Neuronal stem cell (in vitro differentiated cells): ENCODE results near the gene CUEDC2.
A peak's percentile ranks its signal among the peaks of the same experiment; 100 is the strongest.

Source experiments
- DNase-seq: peaks from one replicate; pipeline ENCODE4 v3.0.0-alpha.2; 2013; ENCODE audit warnings: low spot score
- H2AFZ ChIP-seq: one replicate; pipeline ENCODE4 v1.6.1; 2013; ENCODE audit warnings: mild to moderate bottlenecking, low read length, inconsistent platforms
- H2AK5ac ChIP-seq: 2 replicates; pipeline ENCODE4 v1.6.1; 2013; ENCODE audit warnings: low read depth, mild to moderate bottlenecking, inconsistent platforms, low read length, moderate library complexity, mixed read lengths
- H2BK120ac ChIP-seq: 2 replicates; pipeline ENCODE4 v1.6.1; 2013; ENCODE audit warnings: low read depth, mild to moderate bottlenecking, inconsistent platforms, low read length, moderate library complexity, mixed read lengths
- H2BK12ac ChIP-seq: one replicate; pipeline ENCODE4 v1.6.1; 2013; ENCODE audit warnings: low read length, inconsistent platforms
- H2BK15ac ChIP-seq: 2 replicates; pipeline ENCODE4 v1.6.1; 2013; ENCODE audit warnings: mild to moderate bottlenecking, low read length, inconsistent platforms, mixed read lengths
- H2BK5ac ChIP-seq: one replicate; pipeline ENCODE4 v1.6.1; 2013; ENCODE audit warnings: inconsistent platforms, mild to moderate bottlenecking, low read length, moderate library complexity
- H3K14ac ChIP-seq: one replicate; pipeline ENCODE4 v1.6.1; 2013; ENCODE audit warnings: low read length, inconsistent platforms
- H3K18ac ChIP-seq: 2 replicates; pipeline ENCODE4 v1.6.1; 2013; ENCODE audit warnings: low read length, inconsistent platforms
- H3K23ac ChIP-seq: 2 replicates; pipeline ENCODE4 v1.6.1; 2013; ENCODE audit warnings: low read depth, mild to moderate bottlenecking, mixed read lengths, low read length, inconsistent platforms; ENCODE audit not compliant: poor library complexity
- H3K27ac ChIP-seq: replicated peaks from 3 replicates; pipeline ENCODE4 v1.5.1; 2013; ENCODE audit warnings: low read length, inconsistent platforms
- H3K27me3 ChIP-seq, 3 experiments: 2 replicates each; pipeline ENCODE4 v1.6.1; 2013; ENCODE audit warnings: low read length in 3 of 3, mild to moderate bottlenecking in 2 of 3, inconsistent platforms in 1 of 3, low read depth in 1 of 3, mixed read lengths in 1 of 3, moderate library complexity in 1 of 3; ENCODE audit not compliant: control insufficient read depth in 3 of 3, insufficient read depth in 3 of 3
- H3K36me3 ChIP-seq, 2 donors: replicated peaks in 1 of 2; 2 replicates each; pipeline ENCODE4 v1.6.1; 2013; ENCODE audit warnings: low read length in 2 of 2; ENCODE audit not compliant: control insufficient read depth in 2 of 2, insufficient read depth in 2 of 2
- H3K4ac ChIP-seq: 2 replicates; pipeline ENCODE4 v1.6.1; 2013; ENCODE audit warnings: inconsistent platforms, mild to moderate bottlenecking, low read length, moderate library complexity
- H3K4me1 ChIP-seq, 2 donors: 1 replicate in 1 of 2; 2 replicates in 1 of 2; pipeline ENCODE4 v1.6.1; 2013; ENCODE audit warnings: low read length in 2 of 2, low read depth in 1 of 2; ENCODE audit not compliant: control insufficient read depth in 2 of 2, insufficient read depth in 1 of 2
- H3K4me2 ChIP-seq: one replicate; pipeline ENCODE4 v1.6.1; 2013; ENCODE audit warnings: mild to moderate bottlenecking, low read length, inconsistent platforms; ENCODE audit not compliant: insufficient read depth, poor library complexity, severe bottlenecking
- H3K4me3 ChIP-seq, 2 donors: 2 replicates each; pipeline ENCODE4 v1.5.1; 2013; ENCODE audit warnings: low read length in 2 of 2, mild to moderate bottlenecking in 2 of 2, inconsistent platforms in 1 of 2, moderate library complexity in 1 of 2
- H3K79me1 ChIP-seq: one replicate; pipeline ENCODE4 v1.6.1; 2013; ENCODE audit warnings: low read depth, mild to moderate bottlenecking, inconsistent platforms, low read length, moderate library complexity
- H3K9ac ChIP-seq: one replicate; pipeline ENCODE4 v1.6.1; 2013; ENCODE audit warnings: mild to moderate bottlenecking, low read depth, low read length, inconsistent platforms; ENCODE audit not compliant: poor library complexity
- H3K9me3 ChIP-seq, 2 donors: replicated peaks in 1 of 2; 2 replicates each; pipeline versions ENCODE3 to v1.6.1; 2013; ENCODE audit warnings: low read length in 2 of 2, mild to moderate bottlenecking in 2 of 2, inconsistent platforms in 1 of 2, low read depth in 1 of 2, mixed read lengths in 1 of 2, moderate library complexity in 1 of 2; ENCODE audit not compliant: control insufficient read depth in 2 of 2, insufficient read depth in 1 of 2
- H4K8ac ChIP-seq: one replicate; pipeline ENCODE4 v1.6.1; 2013; ENCODE audit warnings: low read depth, mild to moderate bottlenecking, inconsistent platforms, low read length, moderate library complexity
- H4K91ac ChIP-seq: one replicate; pipeline ENCODE4 v1.6.1; 2013; ENCODE audit warnings: low read length, low read depth, mild to moderate bottlenecking, inconsistent platforms; ENCODE audit not compliant: poor library complexity
- WGBS, 2 donors: extraction: QIAGEN DNeasy Blood & Tissue Kit; methylation state at CpG; one replicate each; pipeline ENCODE4 v1.1.7; 2013; ENCODE audit warnings: missing lambda C conversion rate in 2 of 2, mixed read lengths in 1 of 2; ENCODE audit not compliant: insufficient read length in 2 of 2, insufficient replicate concordance in 1 of 2; ENCODE audit errors: extremely low coverage in 2 of 2; 5-methylcytosine and 5-hydroxymethylcytosine counted together

CUEDC2 gene

GRCh38 chr10:102406815-102407214 is 25.6 kb downstream of the CUEDC2 start:
- Histone ChIP-seq H3K4me1 (peaks cover 23 to 34% of the 10 kb centered on the region in 2 donors), H2BK5ac (no peak overlapping the region), H3K9me3 (peaks cover 0 to 9% of the 10 kb centered on the region in 2 donors), H2AK5ac (no peak overlapping the region), H2BK15ac (no peak overlapping the region), H3K4ac (no peak overlapping the region), H2BK12ac (no peak overlapping the region), H3K18ac (no peak overlapping the region), H3K9ac (no peak overlapping the region), H4K91ac (no peak overlapping the region), H2AFZ (no peak overlapping the region), H3K23ac (no peak overlapping the region), H2BK120ac (no peak overlapping the region), H4K8ac (no peak overlapping the region), H3K4me3 (no peak overlapping the region), H3K36me3 (peaks cover 0 to 30% of the 10 kb centered on the region in 2 donors), H3K79me1 (no peaks in the 10 kb centered on the region), H3K4me2 (no peak overlapping the region), H3K14ac (no peak overlapping the region), H3K27me3 (peaks cover 0 to 49% (median 22%) of the 10 kb centered on the region in 3 experiments), H3K27ac (no peak overlapping the region)
- DNase-seq = no peak
- WGBS, 2 donors = no CpG with 5 or more reads among the region's 2 CpGs

GRCh38 chr10:102405632-102406031 is 26.7 kb downstream of the CUEDC2 start:
- Histone ChIP-seq H3K36me3 (peaks cover 0 to 36% of the 10 kb centered on the region in 2 donors), H3K23ac (peak overlapping the region; percentile 73)

DNA sequence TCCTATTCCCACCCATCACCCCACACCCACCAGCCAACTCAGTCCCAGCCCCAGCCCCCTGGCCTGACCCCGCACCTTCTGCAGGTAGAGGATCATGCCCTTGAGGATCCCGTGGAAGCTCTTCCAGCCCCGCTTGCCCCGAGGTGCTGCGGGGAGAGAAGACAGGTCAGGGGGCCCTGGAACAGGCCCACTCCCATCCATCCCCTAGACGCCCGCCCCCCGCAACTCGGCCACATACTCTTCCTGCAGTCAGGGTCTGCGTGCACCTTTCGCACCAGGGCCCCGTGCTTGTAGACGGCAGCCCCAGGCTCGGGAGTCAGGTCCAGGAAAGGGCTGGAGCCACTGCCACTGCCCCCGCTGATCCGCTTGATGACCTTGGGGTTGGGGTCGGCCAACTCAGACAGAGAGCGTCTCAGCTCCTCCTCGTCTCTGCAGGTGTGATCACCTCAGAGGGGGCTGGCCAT is 27.2 kb downstream of the CUEDC2 start:
- H3K9me3 ChIP-seq = peaks cover 0 to 5% of the 10 kb centered on the region in 2 donors
- peak overlapping the region; percentile 89 for H3K14ac ChIP-seq
- no peak overlapping the region for H2BK12ac ChIP-seq
- no peak overlapping the region for H3K4me2 ChIP-seq
- no peak overlapping the region for H3K27ac ChIP-seq
- H2AK5ac ChIP-seq = peak overlapping the region; percentile 94
- H2BK15ac ChIP-seq = no peak overlapping the region
- H3K18ac ChIP-seq = no peak overlapping the region
- H2BK120ac ChIP-seq = no peak overlapping the region
- no CpG with 5 or more reads among the region's 19 CpGs for WGBS, 2 donors
- H3K79me1 ChIP-seq = no peaks in the 10 kb centered on the region
- no peak for DNase-seq
- peaks cover 12 to 17% of the 10 kb centered on the region in 2 donors for H3K4me1 ChIP-seq
- H4K8ac ChIP-seq = no peak overlapping the region
- no peak overlapping the region for H3K4me3 ChIP-seq
- no peak overlapping the region for H2BK5ac ChIP-seq
- H3K36me3 ChIP-seq = peaks cover 0 to 40% of the 10 kb centered on the region in 2 donors
- H3K9ac ChIP-seq = no peak overlapping the region
- no peak overlapping the region for H4K91ac ChIP-seq
- peak overlapping the region; percentile 73 for H3K23ac ChIP-seq
- H3K27me3 ChIP-seq = peaks cover 0 to 34% (median 20%) of the 10 kb centered on the region in 3 experiments
- H3K4ac ChIP-seq = peak overlapping the region; percentile 53
- H2AFZ ChIP-seq = no peak overlapping the region

More at GRCh38 chr10:102405632-102406031, 26.7 kb downstream of the CUEDC2 start:
- no peaks in the 10 kb centered on the region for H3K79me1 ChIP-seq
- H2BK5ac ChIP-seq = no peak overlapping the region
- no peak for DNase-seq
- H3K4me2 ChIP-seq = no peak overlapping the region
- H2BK15ac ChIP-seq = no peak overlapping the region
- H4K91ac ChIP-seq = no peak overlapping the region
- H2BK120ac ChIP-seq = no peak overlapping the region
- H2AK5ac ChIP-seq = peak overlapping the region; percentile 94
- peaks cover 0 to 5% of the 10 kb centered on the region in 2 donors for H3K9me3 ChIP-seq
- H3K27ac ChIP-seq = no peak overlapping the region
- peaks cover 13 to 22% of the 10 kb centered on the region in 2 donors for H3K4me1 ChIP-seq
- no peak overlapping the region for H3K4me3 ChIP-seq
- no CpG with 5 or more reads among the region's 6 CpGs for WGBS, 2 donors
- H3K9ac ChIP-seq = peak overlapping the region; percentile 70
- H2AFZ ChIP-seq = no peak overlapping the region
- H2BK12ac ChIP-seq = no peak overlapping the region
- H3K4ac ChIP-seq = no peak overlapping the region
- H3K14ac ChIP-seq = peak overlapping the region; percentile 89
- peaks cover 0 to 39% (median 22%) of the 10 kb centered on the region in 3 experiments for H3K27me3 ChIP-seq
- peak overlapping the region; percentile 11 for H3K18ac ChIP-seq
- H4K8ac ChIP-seq = no peak overlapping the region

GRCh38 chr10:102404361-102405107 is 27.8 kb downstream of the CUEDC2 start:
- peaks cover 0 to 28% (median 14%) of the 10 kb centered on the region in 3 experiments for H3K27me3 ChIP-seq
- no CpG with 5 or more reads among the region's 17 CpGs for WGBS, 2 donors
- H3K18ac ChIP-seq = no peak overlapping the region
- peak overlapping the region; percentile 53 for H4K91ac ChIP-seq
- no peak overlapping the region for H3K23ac ChIP-seq
- no peak overlapping the region for H2BK120ac ChIP-seq
- H3K4me3 ChIP-seq = no peak overlapping the region
- peak overlapping the region; percentile 16 for H2BK12ac ChIP-seq
- H3K79me1 ChIP-seq = no peaks in the 10 kb centered on the region
- H3K9me3 ChIP-seq = peaks cover 0 to 5% of the 10 kb centered on the region in 2 donors
- no peak overlapping the region for H2AFZ ChIP-seq
- peak overlapping the region; percentile 44 for H3K9ac ChIP-seq
- H3K27ac ChIP-seq = no peak overlapping the region
- no peak for DNase-seq
- peaks cover 0 to 43% of the 10 kb centered on the region in 2 donors for H3K36me3 ChIP-seq
- no peak overlapping the region for H2BK15ac ChIP-seq
- H4K8ac ChIP-seq = no peak overlapping the region
- H3K4me2 ChIP-seq = no peak overlapping the region
- peaks cover 10 to 16% of the 10 kb centered on the region in 2 donors for H3K4me1 ChIP-seq
- no peak overlapping the region for H2AK5ac ChIP-seq
- H3K4ac ChIP-seq = no peak overlapping the region
- no peak overlapping the region for H2BK5ac ChIP-seq
- H3K14ac ChIP-seq = no peak overlapping the region
